HG03196 (cell line): Measurements from ENCODE around the gene ESPL1.
A peak's percentile ranks its signal among the peaks of the same experiment; 100 is the strongest.

Experiments used
- ATAC-seq: cut with Tn5 transposase; IDR thresholded peaks from one replicate; pipeline ENCODE4 v1.9.1; 2021; ENCODE audit not compliant: unreplicated experiment

Gene ESPL1

GRCh38 chr12:53230108-53230845 is 37.8 kb upstream of the ESPL1 start:
- ATAC-seq: no peak

- no peak for ATAC-seq
Observed at GRCh38 chr12:53231671-53231920, 36.5 kb upstream of the ESPL1 start.

- no peak for ATAC-seq
Observed at GRCh38 chr12:53231921-53232645, 36.0 kb upstream of the ESPL1 start, which contains the start of gene RARG. Gene RARG, minus strand, starts transcription at chr12:53232209. Its CDS starts 4,664 bp downstream, at chr12:53227545.

GRCh38 chr12:53232646-53233461 is 35.2 kb upstream of the ESPL1 start:
- ATAC-seq: no peak

GRCh38 chr12:53233671-53234121 is 34.4 kb upstream of the ESPL1 start:
- ATAC-seq: no peak

GRCh38 chr12:53234271-53234914 is 33.7 kb upstream of the ESPL1 start:
- no peak for ATAC-seq

- no peak for ATAC-seq
Observed at GRCh38 chr12:53235164-53235563, 32.9 kb upstream of the ESPL1 start.

- ATAC-seq: no peak
Observed at GRCh38 chr12:53235742-53236442, 32.2 kb upstream of the ESPL1 start.

- ATAC-seq: no peak
Observed at GRCh38 chr12:53236443-53237111, 31.5 kb upstream of the ESPL1 start.

- ATAC-seq: no peak
Observed at GRCh38 chr12:53239643-53240258, 28.3 kb upstream of the ESPL1 start.

- no peak for ATAC-seq
Observed at GRCh38 chr12:53241623-53242412, 26.3 kb upstream of the ESPL1 start.

GRCh38 chr12:53244337-53244736 is 23.8 kb upstream of the ESPL1 start:
- no peak for ATAC-seq

GRCh38 chr12:53245286-53245685 is 22.8 kb upstream of the ESPL1 start:
- ATAC-seq: no peak

GRCh38 chr12:53251477-53252348 is 16.4 kb upstream of the ESPL1 start:
- ATAC-seq: peak; percentile 65

- ATAC-seq: peak; percentile 8
Observed at GRCh38 chr12:53252349-53252916, 15.7 kb upstream of the ESPL1 start.

- no peak for ATAC-seq
Observed at GRCh38 chr12:53253298-53253697, 14.8 kb upstream of the ESPL1 start.

- no peak for ATAC-seq
Observed at GRCh38 chr12:53254816-53255545, 13.1 kb upstream of the ESPL1 start.
